ENCODE measurements around the gene HSF4.

The HSF4 gene

DNA sequence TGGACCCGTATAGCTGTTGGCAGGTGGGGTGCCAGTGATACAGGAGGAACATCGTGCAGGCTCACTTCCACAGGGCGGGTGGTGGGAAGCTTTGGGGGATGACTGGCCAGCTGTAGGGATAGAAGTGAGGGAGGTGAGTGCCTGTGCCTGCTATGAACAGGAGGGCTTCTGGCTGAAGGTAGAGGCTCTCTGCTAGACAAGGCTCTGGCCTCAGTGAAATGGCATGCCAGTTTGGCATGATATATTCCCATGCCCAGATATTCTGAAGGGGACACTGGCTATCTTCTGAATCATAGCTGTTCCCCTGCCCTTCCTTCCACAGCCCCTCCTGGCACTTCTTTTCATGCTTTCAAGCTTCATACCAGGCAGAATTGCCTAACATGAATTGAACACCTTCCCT is 35.7 kb upstream of the HSF4 start:
- no peak overlapping the region for H3K27ac ChIP-seq
- TF ChIP-seq, protein P1, sequence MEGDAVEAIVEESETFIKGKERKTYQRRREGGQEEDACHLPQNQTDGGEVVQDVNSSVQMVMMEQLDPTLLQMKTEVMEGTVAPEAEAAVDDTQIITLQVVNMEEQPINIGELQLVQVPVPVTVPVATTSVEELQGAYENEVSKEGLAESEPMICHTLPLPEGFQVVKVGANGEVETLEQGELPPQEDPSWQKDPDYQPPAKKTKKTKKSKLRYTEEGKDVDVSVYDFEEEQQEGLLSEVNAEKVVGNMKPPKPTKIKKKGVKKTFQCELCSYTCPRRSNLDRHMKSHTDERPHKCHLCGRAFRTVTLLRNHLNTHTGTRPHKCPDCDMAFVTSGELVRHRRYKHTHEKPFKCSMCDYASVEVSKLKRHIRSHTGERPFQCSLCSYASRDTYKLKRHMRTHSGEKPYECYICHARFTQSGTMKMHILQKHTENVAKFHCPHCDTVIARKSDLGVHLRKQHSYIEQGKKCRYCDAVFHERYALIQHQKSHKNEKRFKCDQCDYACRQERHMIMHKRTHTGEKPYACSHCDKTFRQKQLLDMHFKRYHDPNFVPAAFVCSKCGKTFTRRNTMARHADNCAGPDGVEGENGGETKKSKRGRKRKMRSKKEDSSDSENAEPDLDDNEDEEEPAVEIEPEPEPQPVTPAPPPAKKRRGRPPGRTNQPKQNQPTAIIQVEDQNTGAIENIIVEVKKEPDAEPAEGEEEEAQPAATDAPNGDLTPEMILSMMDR (conservative IDR thresholded peaks at IDR 0.05) = no peak

DNA sequence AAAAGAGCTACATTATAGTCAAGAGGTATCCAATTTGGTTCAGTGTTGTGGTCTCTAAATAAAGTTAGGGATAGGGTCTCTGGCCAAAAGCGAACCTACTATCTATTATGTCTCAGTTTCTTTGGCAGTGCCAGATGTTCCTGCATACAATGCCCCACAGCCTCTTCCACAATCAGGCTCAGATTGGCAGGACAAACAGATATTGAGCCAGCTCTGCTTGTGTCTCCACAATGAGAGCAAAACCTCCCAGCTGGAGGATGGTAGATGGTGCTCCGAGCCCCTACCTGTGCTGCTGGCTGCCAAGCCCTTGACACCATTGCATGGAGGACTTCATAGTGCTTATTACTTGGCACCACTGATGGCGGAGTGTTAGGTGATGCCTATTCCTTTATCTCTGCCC is 35.1 kb upstream of the HSF4 start:
- TF ChIP-seq, protein P1 (conservative IDR thresholded peaks at IDR 0.05) = no peak
- no peak overlapping the region for H3K27ac ChIP-seq

DNA sequence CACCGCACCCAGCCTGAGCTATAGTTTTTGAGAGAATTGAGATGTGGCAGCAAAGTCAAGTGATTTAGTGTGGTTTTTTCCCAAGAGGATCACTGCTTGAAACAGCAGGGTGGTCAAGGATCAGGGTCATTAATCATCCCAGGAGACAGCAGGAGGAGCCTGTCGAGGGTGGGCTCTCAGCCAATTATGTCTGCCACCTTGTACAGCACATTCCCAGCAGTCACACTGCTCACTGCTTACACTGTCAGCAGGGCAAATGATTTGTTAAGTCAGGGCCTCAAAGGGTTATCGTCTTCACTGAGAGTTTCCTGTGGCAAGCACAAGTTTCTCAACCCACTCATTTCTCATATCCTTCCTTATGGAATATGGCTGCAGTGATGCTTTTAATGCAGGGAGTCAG is 26.9 kb upstream of the HSF4 start:
- H3K27ac ChIP-seq = no peak overlapping the region
- TF ChIP-seq, protein P1 (conservative IDR thresholded peaks at IDR 0.05) = no peak

DNA sequence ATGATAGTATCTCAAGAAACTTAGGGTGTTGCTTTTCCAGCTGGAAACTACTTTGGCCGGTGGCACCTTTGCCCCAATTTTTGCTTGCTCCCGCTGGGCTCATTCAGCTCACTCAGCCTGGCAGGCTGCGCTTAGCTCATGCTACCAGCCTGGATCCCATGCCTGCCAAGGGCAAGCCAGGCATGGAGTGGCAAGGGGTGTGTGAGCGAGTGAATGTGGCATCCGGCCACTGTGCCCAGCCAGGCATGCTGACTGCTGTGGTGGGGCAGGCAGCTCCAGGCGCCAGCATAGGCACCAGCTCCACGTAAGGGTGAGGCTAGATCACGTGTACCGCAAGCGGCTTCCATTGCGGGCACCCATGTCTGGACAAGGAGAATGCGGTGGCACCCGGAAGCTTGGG is 23.2 kb upstream of the HSF4 start:
- TF ChIP-seq, protein P1 (conservative IDR thresholded peaks at IDR 0.05) = no peak
- no peak overlapping the region for H3K27ac ChIP-seq

DNA sequence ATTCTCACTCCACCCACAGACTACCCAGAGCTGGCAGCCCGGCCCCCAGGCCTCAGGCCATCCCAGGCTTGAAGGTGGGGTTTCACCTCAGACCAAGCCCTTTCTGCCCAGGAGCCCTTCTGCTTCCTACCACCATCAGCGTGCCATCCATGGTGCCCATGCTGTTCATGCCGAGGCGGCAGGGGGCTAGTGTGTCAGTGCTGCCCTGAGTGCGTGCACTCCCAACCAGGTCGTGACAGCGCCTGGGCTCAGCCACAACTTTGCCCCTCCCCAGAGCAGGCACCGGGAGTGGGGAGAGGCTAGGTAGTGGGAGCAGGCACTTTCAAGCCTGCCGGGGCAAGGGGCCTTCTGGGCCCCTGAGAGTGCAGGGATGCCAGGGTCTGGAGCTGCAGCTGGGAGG is 22.2 kb upstream of the HSF4 start:
- no peak overlapping the region for H3K27ac ChIP-seq
- TF ChIP-seq, protein P1 (conservative IDR thresholded peaks at IDR 0.05) = no peak

DNA sequence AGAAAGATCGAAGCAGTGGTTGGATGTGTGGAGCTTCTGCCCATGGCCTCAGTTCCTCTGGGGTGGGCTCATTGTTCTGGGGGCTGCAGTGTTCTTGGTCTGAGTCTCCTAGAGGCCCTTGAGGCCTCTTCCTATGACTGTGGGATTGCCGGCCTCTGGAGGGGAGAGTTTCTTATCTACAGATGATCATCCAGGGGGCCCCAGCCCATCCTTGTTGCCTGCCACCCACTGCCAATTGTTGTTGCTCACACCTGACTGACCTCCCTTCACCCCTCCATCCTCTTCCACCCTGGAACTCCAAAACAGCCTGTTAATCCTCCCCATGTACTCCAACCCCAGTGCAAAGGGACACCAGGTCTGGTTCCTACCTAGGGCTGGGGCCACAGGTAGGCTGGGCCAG is 19.6 kb upstream of the HSF4 start:
- TF ChIP-seq, protein P1 (conservative IDR thresholded peaks at IDR 0.05) = no peak
- no peak overlapping the region for H3K27ac ChIP-seq

DNA sequence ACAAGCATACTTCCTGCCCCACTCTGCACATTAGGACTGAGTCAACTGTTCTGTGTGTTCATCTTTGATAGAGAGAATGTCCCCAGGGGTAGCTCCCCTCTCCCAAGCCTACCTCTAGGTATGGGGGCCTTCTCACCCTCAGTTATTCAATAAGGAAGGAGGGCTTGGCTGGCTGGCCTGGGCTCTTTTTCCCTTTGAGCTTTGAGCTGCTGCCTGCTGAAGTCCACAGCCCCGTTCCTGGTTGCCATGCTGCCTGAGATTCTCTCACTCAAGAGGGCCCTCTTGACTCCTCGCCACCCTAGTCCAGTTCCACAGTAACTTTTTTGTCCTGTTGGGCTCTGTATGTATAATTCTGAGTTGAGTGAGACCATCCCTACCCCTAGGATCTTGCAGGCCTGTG is 18.8 kb upstream of the HSF4 start:
- TF ChIP-seq, protein P1 (conservative IDR thresholded peaks at IDR 0.05) = no peak
- H3K27ac ChIP-seq = no peak overlapping the region
